Measurements from ENCODE around the gene LY86. TPM values are rescaled to one million over a fixed set of nuclear protein-coding genes. Genes with fewer than 3 reads are reported as not detected.

The LY86 gene
- polyA plus RNA-seq, 4 donors, result 2.8 to 3.4 (median 3.0) TPM; not detected in 1

- 94 to 98% (median 94%) methylated on average over 1 of the region's 1 CpG for WGBS, 3 donors
- H3K27me3 ChIP-seq (ENCODE audit: control insufficient read depth in 3 of 3, insufficient read depth in 3 of 3, low read length in 3 of 3), result no peaks in the 10 kb centered on the region
- H3K27ac ChIP-seq (ENCODE audit: low read depth in 1 of 3, low read length in 2 of 3), result no peak overlapping the region
- no peak overlapping the region for H3K4me3 ChIP-seq (ENCODE audit: low read depth in 1 of 3, low read length in 3 of 3)
- no peaks in the 10 kb centered on the region for H3K36me3 ChIP-seq (ENCODE audit: control insufficient read depth in 3 of 3, insufficient read depth in 2 of 3, low read depth in 1 of 3, low read length in 3 of 3)
- no peak for DNase-seq
- H3K9me3 ChIP-seq (ENCODE audit: control insufficient read depth in 2 of 2, insufficient read depth in 1 of 2, low read depth in 1 of 2, low read length in 1 of 2), result peaks cover 0 to 10% of the 10 kb centered on the region in 2 donors
- H3K4me1 ChIP-seq (ENCODE audit: control insufficient read depth in 3 of 3, insufficient read depth in 2 of 3, low read depth in 1 of 3, low read length in 2 of 3), result no peaks in the 10 kb centered on the region
- FAIRE-seq, result no peak
Observed at GRCh38 chr6:6579281-6579680, 9.2 kb upstream of the LY86 start.

DNA sequence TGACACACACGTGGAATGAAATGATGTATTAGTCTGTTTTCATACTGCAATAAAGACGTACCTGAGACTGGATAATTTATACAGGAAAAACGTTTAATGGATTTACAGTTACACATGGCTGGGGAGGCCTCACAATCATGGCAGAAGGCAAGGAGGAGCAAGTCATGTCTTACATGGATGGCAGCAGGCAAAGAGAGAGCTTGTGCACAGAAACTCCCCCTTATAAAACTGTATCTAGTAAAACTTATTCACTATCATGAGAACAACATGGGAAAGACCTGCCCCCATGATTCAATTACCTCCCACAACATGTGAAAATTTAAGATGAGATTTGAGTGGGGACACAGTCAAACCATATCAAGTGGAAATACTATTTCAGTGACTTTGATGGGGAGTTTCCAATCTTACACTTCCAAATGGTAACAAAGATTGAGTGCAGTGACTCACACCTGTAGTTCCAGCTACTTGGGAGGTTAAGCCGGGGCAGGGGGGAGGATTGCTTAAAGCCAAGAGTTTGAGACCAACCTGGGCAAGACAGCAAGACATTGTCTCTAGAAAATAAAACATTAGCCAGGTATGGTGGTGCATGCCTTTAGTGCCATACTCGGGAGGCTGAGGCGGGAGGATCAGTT lies 8.2 kb upstream of the LY86 start:
- no peaks in the 10 kb centered on the region for H3K36me3 ChIP-seq (ENCODE audit: control insufficient read depth in 3 of 3, insufficient read depth in 2 of 3, low read depth in 1 of 3, low read length in 3 of 3)

DNA sequence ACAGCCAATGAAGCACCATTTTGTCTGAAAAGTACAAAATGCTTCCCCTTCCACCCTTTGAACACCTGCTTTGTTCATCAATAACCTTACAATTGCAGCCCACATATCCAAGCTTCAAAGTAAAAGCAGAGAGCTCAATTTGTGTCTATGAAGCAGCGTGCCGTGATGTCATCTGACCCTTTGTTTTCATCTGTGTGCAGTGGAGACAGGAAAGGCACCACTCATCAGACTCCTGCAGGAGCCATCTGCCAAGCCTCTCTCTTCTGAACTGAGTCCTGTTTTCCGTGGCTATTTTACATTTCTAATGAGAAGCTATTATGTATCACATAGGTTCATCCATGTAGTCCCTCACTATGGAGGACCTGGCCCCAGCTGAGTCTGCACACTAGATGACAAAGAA lies 7.5 kb upstream of the LY86 start:
- H3K4me3 ChIP-seq (ENCODE audit: low read depth in 1 of 3, low read length in 3 of 3), result no peak overlapping the region
- no peak overlapping the region for H3K27ac ChIP-seq (ENCODE audit: low read depth in 1 of 3, low read length in 2 of 3)
- H3K27me3 ChIP-seq (ENCODE audit: control insufficient read depth in 3 of 3, insufficient read depth in 3 of 3, low read length in 3 of 3), result no peaks in the 10 kb centered on the region
- H3K9me3 ChIP-seq (ENCODE audit: control insufficient read depth in 2 of 2, insufficient read depth in 1 of 2, low read depth in 1 of 2, low read length in 1 of 2), result peaks cover 0 to 7% of the 10 kb centered on the region in 2 donors
- no peaks in the 10 kb centered on the region for H3K4me1 ChIP-seq (ENCODE audit: control insufficient read depth in 3 of 3, insufficient read depth in 2 of 3, low read depth in 1 of 3, low read length in 2 of 3)
- no peaks in the 10 kb centered on the region for H3K36me3 ChIP-seq (ENCODE audit: control insufficient read depth in 3 of 3, insufficient read depth in 2 of 3, low read depth in 1 of 3, low read length in 3 of 3)
- FAIRE-seq, result no peak
- 76 to 80% (median 77%) methylated on average over 3 of the region's 3 CpGs for WGBS, 3 donors
- DNase-seq, result no peak

More for the DNA sequence above, 8.2 kb upstream of the LY86 start:
- FAIRE-seq (no peak), DNase-seq (no peak)
- H3K27ac ChIP-seq (ENCODE audit: low read depth in 1 of 3, low read length in 2 of 3), result no peak overlapping the region
- H3K9me3 ChIP-seq (ENCODE audit: control insufficient read depth in 2 of 2, insufficient read depth in 1 of 2, low read depth in 1 of 2, low read length in 1 of 2), result peaks cover 0 to 7% of the 10 kb centered on the region in 2 donors
- no peaks in the 10 kb centered on the region for H3K4me1 ChIP-seq (ENCODE audit: control insufficient read depth in 3 of 3, insufficient read depth in 2 of 3, low read depth in 1 of 3, low read length in 2 of 3)
- H3K4me3 ChIP-seq (ENCODE audit: low read depth in 1 of 3, low read length in 3 of 3), result no peak overlapping the region
- WGBS, 3 donors, result 75 to 87% (median 86%) methylated on average over 6 of the region's 6 CpGs
- no peaks in the 10 kb centered on the region for H3K27me3 ChIP-seq (ENCODE audit: control insufficient read depth in 3 of 3, insufficient read depth in 3 of 3, low read length in 3 of 3)

DNA sequence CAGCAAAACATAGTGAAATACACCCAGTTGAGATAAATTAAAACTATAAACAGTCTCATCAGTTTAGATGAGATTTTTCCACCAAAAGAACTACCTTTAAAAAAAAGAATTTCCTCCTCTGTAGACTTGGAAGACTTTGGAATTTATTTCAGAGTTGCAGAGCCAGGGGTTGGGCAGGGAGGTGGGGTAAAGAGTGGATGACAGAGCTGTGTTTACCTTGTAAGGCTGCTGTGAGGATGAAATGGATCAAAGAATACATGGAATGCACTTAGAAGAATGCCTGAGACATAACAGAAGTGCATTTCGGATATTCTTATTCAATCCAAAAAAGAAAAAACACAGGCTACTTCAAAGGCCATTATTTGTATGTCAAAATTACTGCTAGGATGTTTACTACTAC lies 6.4 kb upstream of the LY86 start:
- Histone ChIP-seq H3K9me3 (ENCODE audit: control insufficient read depth in 2 of 2, insufficient read depth in 1 of 2, low read depth in 1 of 2, low read length in 1 of 2) (peaks cover 0 to 3% of the 10 kb centered on the region in 2 donors), H3K36me3 (ENCODE audit: control insufficient read depth in 3 of 3, insufficient read depth in 2 of 3, low read depth in 1 of 3, low read length in 3 of 3) (no peaks in the 10 kb centered on the region), H3K27ac (ENCODE audit: low read depth in 1 of 3, low read length in 2 of 3) (no peak overlapping the region), H3K4me3 (ENCODE audit: low read depth in 1 of 3, low read length in 3 of 3) (no peak overlapping the region), H3K4me1 (ENCODE audit: control insufficient read depth in 3 of 3, insufficient read depth in 2 of 3, low read depth in 1 of 3, low read length in 2 of 3) (no peaks in the 10 kb centered on the region), H3K27me3 (ENCODE audit: control insufficient read depth in 3 of 3, insufficient read depth in 3 of 3, low read length in 3 of 3) (no peaks in the 10 kb centered on the region)
- 64 to 83% (median 83%) methylated on average over 1 of the region's 1 CpG for WGBS, 3 donors
- DNase-seq (no peak), FAIRE-seq (no peak)

- H3K36me3 ChIP-seq (ENCODE audit: control insufficient read depth in 3 of 3, insufficient read depth in 2 of 3, low read depth in 1 of 3, low read length in 3 of 3), result no peaks in the 10 kb centered on the region
- H3K4me3 ChIP-seq (ENCODE audit: low read depth in 1 of 3, low read length in 3 of 3), result no peak overlapping the region
- no peaks in the 10 kb centered on the region for H3K4me1 ChIP-seq (ENCODE audit: control insufficient read depth in 3 of 3, insufficient read depth in 2 of 3, low read depth in 1 of 3, low read length in 2 of 3)
- DNase-seq (no peak), FAIRE-seq (no peak)
- no peak overlapping the region for H3K27ac ChIP-seq (ENCODE audit: low read depth in 1 of 3, low read length in 2 of 3)
- WGBS, 3 donors, result 82 to 85% (median 84%) methylated on average over 2 of the region's 2 CpGs
- peaks cover 0 to 3% of the 10 kb centered on the region in 2 donors for H3K9me3 ChIP-seq (ENCODE audit: control insufficient read depth in 2 of 2, insufficient read depth in 1 of 2, low read depth in 1 of 2, low read length in 1 of 2)
- peaks cover 0 to 4% (median 0%) of the 10 kb centered on the region in 3 donors for H3K27me3 ChIP-seq (ENCODE audit: control insufficient read depth in 3 of 3, insufficient read depth in 3 of 3, low read length in 3 of 3)
Observed at GRCh38 chr6:6583836-6584235, 4.7 kb upstream of the LY86 start.

DNA sequence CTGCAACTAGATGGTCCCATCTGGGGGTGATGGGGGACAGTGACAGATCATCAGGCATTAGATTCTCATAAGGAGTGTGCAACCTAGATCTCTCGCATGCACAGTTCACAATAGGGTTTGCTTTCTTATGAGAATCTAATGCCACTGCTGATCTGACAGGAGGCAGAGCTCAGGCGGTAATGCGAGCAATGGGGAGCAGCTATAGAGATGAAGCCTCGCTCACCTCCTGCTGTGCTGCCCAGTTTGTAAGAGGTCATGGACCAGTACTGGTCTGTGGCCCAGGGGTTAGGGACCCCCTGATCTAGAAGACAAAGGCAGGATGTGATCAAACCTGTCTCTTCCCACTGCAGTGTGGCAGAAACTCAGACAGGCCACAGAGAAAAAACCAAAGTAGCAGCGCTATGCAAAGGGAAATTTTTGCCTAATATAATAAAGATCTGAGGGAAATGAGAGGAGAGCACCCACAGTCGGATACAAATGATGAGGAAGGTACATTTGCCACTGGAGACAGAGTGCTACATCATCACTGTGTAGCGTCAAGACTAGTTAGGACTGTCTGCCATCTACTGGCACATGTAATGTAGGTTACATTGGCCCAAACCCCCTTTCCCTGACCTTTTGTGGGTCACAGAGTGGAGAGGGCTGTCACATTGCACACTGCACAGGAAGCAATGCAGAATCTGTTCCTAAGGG lies 4.1 kb upstream of the LY86 start:
- Histone ChIP-seq H3K4me3 (ENCODE audit: low read depth in 1 of 3, low read length in 3 of 3) (no peak overlapping the region), H3K27ac (ENCODE audit: low read depth in 1 of 3, low read length in 2 of 3) (no peak overlapping the region), H3K36me3 (ENCODE audit: control insufficient read depth in 3 of 3, insufficient read depth in 2 of 3, low read depth in 1 of 3, low read length in 3 of 3) (no peaks in the 10 kb centered on the region), H3K9me3 (ENCODE audit: control insufficient read depth in 2 of 2, insufficient read depth in 1 of 2, low read depth in 1 of 2, low read length in 1 of 2) (peaks cover 0 to 3% of the 10 kb centered on the region in 2 donors), H3K27me3 (ENCODE audit: control insufficient read depth in 3 of 3, insufficient read depth in 3 of 3, low read length in 3 of 3) (peaks cover 0 to 4% (median 0%) of the 10 kb centered on the region in 3 donors), H3K4me1 (ENCODE audit: control insufficient read depth in 3 of 3, insufficient read depth in 2 of 3, low read depth in 1 of 3, low read length in 2 of 3) (no peaks in the 10 kb centered on the region)
- 75 to 90% (median 75%) methylated on average over 7 of the region's 7 CpGs for WGBS, 3 donors
- no peak for FAIRE-seq
- DNase-seq, result no peak

- H3K27me3 ChIP-seq (ENCODE audit: control insufficient read depth in 3 of 3, insufficient read depth in 3 of 3, low read length in 3 of 3), result peaks cover 0 to 4% (median 0%) of the 10 kb centered on the region in 3 donors
- 0 to 63% (median 53%) methylated on average over 1 of the region's 1 CpG for WGBS, 3 donors
- no peaks in the 10 kb centered on the region for H3K36me3 ChIP-seq (ENCODE audit: control insufficient read depth in 3 of 3, insufficient read depth in 2 of 3, low read depth in 1 of 3, low read length in 3 of 3)
- no peak for FAIRE-seq
- no peak overlapping the region for H3K4me3 ChIP-seq (ENCODE audit: low read depth in 1 of 3, low read length in 3 of 3)
- no peaks in the 10 kb centered on the region for H3K4me1 ChIP-seq (ENCODE audit: control insufficient read depth in 3 of 3, insufficient read depth in 2 of 3, low read depth in 1 of 3, low read length in 2 of 3)
- no peak overlapping the region for H3K27ac ChIP-seq (ENCODE audit: low read depth in 1 of 3, low read length in 2 of 3)
- H3K9me3 ChIP-seq (ENCODE audit: control insufficient read depth in 2 of 2, insufficient read depth in 1 of 2, low read depth in 1 of 2, low read length in 1 of 2), result peaks cover 0 to 3% of the 10 kb centered on the region in 2 donors
- DNase-seq, result no peak
Observed at GRCh38 chr6:6585003-6585311, 3.6 kb upstream of the LY86 start.

GRCh38 chr6:6586167-6586566 lies 2.4 kb upstream of the LY86 start:
- Histone ChIP-seq H3K36me3 (ENCODE audit: control insufficient read depth in 3 of 3, insufficient read depth in 2 of 3, low read depth in 1 of 3, low read length in 3 of 3) (no peaks in the 10 kb centered on the region), H3K4me3 (ENCODE audit: low read depth in 1 of 3, low read length in 3 of 3) (no peak overlapping the region), H3K27me3 (ENCODE audit: control insufficient read depth in 3 of 3, insufficient read depth in 3 of 3, low read length in 3 of 3) (peaks cover 0 to 4% (median 0%) of the 10 kb centered on the region in 3 donors), H3K4me1 (ENCODE audit: control insufficient read depth in 3 of 3, insufficient read depth in 2 of 3, low read depth in 1 of 3, low read length in 2 of 3) (no peaks in the 10 kb centered on the region), H3K27ac (ENCODE audit: low read depth in 1 of 3, low read length in 2 of 3) (no peak overlapping the region), H3K9me3 (ENCODE audit: control insufficient read depth in 2 of 2, insufficient read depth in 1 of 2, low read depth in 1 of 2, low read length in 1 of 2) (no peaks in the 10 kb centered on the region)
- DNase-seq (no peak), FAIRE-seq (no peak)
- 51 to 96% (median 73%) methylated on average over 2 of the region's 2 CpGs for WGBS, 3 donors
